LoVo (cell line): ENCODE results near the gene PPARD.
"Not testable (repeated sequence)": the region's sequence is repeated elsewhere in the genome, so short reads cannot be mapped to it uniquely, and the experiment has no call there.

Experiments used
- DNase-seq: peaks from one replicate; pipeline ENCODE4 v3.0.0-alpha.2; 2016; ENCODE audit warnings: low spot score

Gene PPARD

GRCh38 chr6:35342258-35343091 lies at the start of gene PPARD:
Gene PPARD (plus strand): TSS chr6:35342558. CDS start chr6:35411088, 68,530 bp downstream.
- DNase-seq = peak; percentile 96

- no peak for DNase-seq
Measured at GRCh38 chr6:35293681-35294080, 48.7 kb upstream of the PPARD start.

- DNase-seq = peak; percentile 44
Measured at GRCh38 chr6:35294308-35294945, 47.9 kb upstream of the PPARD start.

DNA sequence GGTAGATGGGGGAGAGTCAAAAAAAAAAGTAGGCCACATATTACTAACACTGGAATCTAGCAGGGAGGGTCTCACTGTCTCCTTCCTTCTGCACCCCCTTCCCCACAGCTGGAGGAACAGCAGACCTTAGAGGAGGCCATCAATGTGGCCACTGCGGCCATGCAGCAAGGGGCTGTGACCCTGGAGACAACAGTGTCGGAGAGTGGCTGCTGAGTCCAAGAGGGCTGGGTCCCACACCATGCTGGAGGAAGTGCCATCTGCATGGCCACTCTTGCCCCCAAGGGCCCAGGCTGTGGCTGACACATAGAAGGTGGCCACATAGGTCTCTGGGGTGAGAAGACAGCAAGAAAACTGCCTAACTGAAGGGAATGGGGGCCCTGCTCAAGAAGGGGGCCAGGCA lies 47.3 kb upstream of the PPARD start:
- no peak for DNase-seq

GRCh38 chr6:35295521-35296315 lies 46.6 kb upstream of the PPARD start:
- no peak for DNase-seq

- no peak for DNase-seq
Measured at GRCh38 chr6:35296931-35297600, 45.3 kb upstream of the PPARD start.

GRCh38 chr6:35297601-35298481 lies 44.5 kb upstream of the PPARD start, which contains the start of gene DEF6:
Gene DEF6 (plus strand): TSS chr6:35297818. CDS start chr6:35297857, 39 bp downstream.
- peak; percentile 59 for DNase-seq

- DNase-seq = no peak
Measured at GRCh38 chr6:35298625-35299140, 43.7 kb upstream of the PPARD start.

- DNase-seq = no peak
Measured at GRCh38 chr6:35299674-35300073, 42.7 kb upstream of the PPARD start.

DNA sequence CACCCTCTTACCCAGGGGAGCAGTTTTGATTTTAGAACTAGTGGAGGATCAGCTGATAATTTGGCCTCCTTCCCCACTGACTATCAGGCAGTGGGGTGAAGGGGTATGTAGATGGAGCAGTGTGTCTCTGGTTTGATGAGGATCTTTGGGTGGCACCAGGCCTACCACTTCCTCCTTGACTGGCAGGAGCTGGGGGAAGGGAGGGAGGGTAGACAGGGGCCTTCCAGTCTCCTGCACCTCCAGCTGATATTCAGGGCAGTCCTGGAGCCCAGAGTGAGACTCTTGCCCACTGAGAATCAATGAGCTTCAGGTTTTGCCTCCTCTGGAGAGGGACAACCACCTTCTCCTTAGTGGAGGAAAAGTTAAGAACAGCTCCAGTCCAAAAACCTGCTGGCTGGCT lies 41.5 kb upstream of the PPARD start:
- no peak for DNase-seq

- DNase-seq = peak; percentile 26
Measured at GRCh38 chr6:35302604-35303241, 39.6 kb upstream of the PPARD start.

GRCh38 chr6:35304299-35304698 lies 38.1 kb upstream of the PPARD start:
- no peak for DNase-seq

DNA sequence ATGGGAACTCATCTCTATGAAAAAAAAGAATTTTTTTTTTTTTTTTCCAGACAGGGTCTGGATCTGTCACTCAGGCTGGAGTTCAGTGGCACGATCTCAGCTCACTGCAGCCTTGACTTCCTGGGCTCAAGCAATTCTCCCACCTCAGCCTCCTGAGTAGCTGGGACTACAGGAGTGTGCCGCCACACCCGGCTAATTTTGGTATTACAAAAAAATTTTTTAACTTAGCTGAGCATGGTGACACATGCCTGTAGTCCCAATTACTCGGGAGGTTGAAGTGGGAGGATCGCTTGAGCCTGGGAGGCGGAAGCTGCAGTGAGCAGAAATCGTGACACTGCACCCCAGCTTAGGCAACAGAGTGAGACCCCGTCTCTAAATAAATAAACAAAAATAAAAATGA lies 37.2 kb upstream of the PPARD start:
- DNase-seq = no peak

GRCh38 chr6:35307138-35307537 lies 35.2 kb upstream of the PPARD start:
- not testable (repeated sequence) for DNase-seq

GRCh38 chr6:35308543-35308942 lies 33.8 kb upstream of the PPARD start:
- DNase-seq = not testable (repeated sequence)

DNA sequence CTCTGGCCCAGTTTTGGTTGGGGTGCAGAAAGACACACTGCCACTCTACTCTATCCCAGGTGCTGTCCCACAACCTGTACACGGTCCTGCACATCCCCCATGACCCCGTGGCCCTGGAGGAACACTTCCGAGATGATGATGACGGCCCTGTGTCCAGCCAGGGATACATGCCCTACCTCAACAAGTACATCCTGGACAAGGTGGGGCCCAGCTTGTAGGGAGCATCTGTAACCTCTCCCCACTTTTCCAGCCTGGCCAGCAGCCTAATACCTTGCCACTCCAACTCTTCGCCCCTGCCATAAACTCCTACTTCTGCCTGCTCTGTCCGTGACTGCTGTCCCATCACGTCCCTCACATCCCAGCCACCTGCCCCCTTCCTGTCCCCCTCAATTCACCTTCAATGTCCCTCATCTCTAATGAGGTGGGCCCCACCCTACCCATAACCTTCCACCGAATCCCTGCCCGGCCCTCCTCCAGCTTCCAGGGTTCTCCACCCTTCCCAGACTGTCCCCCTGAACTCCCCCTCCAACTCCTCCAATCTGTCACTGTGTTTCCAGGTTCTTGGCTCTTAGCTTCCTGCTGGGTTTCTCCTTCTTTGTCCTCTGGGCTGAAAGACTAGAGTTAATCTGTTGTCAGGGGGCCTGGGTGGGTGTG lies 32.6 kb upstream of the PPARD start:
- DNase-seq = no peak

DNA sequence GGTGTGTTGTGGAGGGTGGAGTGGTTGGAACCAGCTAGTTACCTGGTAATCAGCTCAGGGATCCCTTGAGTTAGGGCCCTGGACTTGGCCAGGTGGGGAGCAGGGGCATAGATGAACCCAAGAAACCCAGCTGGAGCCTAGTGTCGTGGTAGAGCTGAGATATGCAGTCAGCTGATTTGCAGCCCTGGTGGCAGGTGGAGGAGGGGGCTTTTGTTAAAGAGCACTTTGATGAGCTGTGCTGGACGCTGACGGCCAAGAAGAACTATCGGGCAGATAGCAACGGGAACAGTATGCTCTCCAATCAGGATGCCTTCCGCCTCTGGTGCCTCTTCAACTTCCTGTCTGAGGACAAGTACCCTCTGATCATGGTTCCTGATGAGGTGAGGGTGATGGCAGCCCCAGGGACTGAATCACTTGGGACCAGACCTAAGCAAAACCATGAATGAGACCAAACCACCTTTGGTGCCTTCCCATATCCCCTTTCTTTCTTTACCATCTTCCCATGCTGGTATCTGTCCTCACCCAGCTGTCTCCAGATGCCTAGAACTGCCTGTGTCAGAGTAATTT lies 32.0 kb upstream of the PPARD start:
- DNase-seq = no peak

GRCh38 chr6:35311390-35312075 lies 30.8 kb upstream of the PPARD start:
- no peak for DNase-seq
